A673 (cell line): ENCODE data around the gene NCAPD3.

Source experiments
- EZH2 ChIP-seq: fragments of 200-600 bp; sonication (generic); IDR thresholded peaks from 2 replicates; pipeline ENCODE4 v1.6.1; 2017; ENCODE audit warnings: borderline replicate concordance, low read depth, mild to moderate bottlenecking, mixed read lengths, antibody characterized with exemption, low read length; ENCODE audit not compliant: poor library complexity, severe bottlenecking
- TF ChIP-seq, protein P1 (sequence below): fragments of 300-800, 200-600 bp; sonication (generic); conservative IDR thresholded peaks from 2 replicates; pipeline ENCODE4 v1.5.1; 2017; ENCODE audit warnings: low read depth, mild to moderate bottlenecking, antibody characterized with exemption, low read length, moderate library complexity, mixed read lengths

DNA sequence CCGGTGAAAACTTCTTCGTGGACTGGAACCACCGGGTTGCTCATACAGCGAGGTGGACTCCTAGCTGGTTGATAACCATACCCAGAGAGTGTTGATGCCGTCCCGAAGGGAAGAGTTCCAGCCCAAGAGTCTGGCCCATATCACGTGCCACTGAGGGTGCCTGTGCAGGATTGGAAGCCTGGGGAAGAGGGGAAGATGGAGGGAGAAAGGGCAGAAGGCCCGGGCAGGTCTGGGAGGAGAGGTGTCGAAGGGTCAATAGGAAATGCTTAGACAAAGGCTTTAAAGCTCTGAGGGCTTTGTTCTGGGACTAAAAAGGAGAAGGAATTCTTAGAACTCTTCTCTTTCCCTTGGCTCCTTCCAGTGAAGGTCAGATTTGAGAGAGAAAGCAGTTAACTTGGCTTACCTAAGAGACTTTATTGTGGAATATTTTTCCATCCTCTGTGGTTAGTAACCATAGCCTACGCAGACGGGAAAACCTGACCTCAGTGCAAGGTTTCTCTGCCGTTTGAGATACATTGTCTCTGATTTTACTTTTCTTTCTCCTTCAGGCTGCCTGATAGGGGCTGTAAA is 84.4 kb downstream of the NCAPD3 start:
- TF ChIP-seq, protein P1, sequence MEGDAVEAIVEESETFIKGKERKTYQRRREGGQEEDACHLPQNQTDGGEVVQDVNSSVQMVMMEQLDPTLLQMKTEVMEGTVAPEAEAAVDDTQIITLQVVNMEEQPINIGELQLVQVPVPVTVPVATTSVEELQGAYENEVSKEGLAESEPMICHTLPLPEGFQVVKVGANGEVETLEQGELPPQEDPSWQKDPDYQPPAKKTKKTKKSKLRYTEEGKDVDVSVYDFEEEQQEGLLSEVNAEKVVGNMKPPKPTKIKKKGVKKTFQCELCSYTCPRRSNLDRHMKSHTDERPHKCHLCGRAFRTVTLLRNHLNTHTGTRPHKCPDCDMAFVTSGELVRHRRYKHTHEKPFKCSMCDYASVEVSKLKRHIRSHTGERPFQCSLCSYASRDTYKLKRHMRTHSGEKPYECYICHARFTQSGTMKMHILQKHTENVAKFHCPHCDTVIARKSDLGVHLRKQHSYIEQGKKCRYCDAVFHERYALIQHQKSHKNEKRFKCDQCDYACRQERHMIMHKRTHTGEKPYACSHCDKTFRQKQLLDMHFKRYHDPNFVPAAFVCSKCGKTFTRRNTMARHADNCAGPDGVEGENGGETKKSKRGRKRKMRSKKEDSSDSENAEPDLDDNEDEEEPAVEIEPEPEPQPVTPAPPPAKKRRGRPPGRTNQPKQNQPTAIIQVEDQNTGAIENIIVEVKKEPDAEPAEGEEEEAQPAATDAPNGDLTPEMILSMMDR, result no peak
- no peak for TF ChIP-seq EZH2
